ENCODE measurements around the gene TTLL13. TPM values are rescaled to one million over a fixed set of nuclear protein-coding genes. Genes with fewer than 3 reads are reported as not detected.

The TTLL13 gene
- total and polyA plus RNA-seq, 9 of the 15 experiments (the other 6 are each of a cell fraction or from before 2014, with no cell fraction given), result 0.05 to 0.24 (median 0.11) TPM; not detected in 1

DNA sequence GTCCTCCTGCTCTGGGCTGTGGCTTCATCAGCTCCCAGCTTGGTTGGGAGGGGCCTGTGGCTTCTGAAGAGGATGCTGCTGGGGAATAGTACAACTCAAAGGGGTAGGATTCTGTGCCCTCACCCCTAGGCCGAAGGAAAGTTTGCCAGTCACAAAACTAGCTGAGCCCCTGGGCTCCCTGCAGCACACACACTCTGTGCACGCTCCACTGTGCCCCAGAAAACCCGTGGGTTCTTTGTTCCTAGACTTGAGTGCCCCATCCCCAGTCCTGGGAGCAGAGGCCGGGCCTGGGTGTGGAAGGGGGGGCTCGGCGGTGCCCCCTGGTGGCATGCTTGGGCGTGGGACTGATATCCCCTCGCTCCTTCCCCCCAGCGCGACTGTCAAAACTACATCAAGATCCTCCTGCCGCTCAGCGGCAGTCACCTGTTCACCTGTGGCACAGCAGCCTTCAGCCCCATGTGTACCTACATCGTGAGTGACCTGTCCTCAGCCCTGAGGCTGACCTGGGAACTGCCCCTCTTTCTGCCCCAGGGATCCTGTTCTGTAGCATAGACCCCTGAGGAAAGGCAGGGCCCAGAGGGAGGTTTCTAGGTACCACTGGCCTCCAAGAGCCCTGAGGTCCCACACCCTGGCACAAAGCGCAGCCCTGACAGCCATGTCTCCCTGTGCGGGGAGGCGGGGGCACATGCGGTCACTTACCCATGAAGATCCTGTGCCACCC is 29.8 kb upstream of the TTLL13 start (continued):
- no peak for TF ChIP-seq ZEB2 (IDR thresholded peaks at IDR 0.05)
- no peak for TF ChIP-seq SPI1 (IDR thresholded peaks at IDR 0.05; ENCODE audit: borderline replicate concordance, low read depth, low read length)
- TF ChIP-seq ARID1B (IDR thresholded peaks at IDR 0.05), result no peak
- TF ChIP-seq STAG1 (CRISPR knock-in tag; IDR thresholded peaks at IDR 0.05; ENCODE audit: borderline replicate concordance), result peak; percentile 28; the same call in 1 of the 2 replicates
- TF ChIP-seq, protein P1, sequence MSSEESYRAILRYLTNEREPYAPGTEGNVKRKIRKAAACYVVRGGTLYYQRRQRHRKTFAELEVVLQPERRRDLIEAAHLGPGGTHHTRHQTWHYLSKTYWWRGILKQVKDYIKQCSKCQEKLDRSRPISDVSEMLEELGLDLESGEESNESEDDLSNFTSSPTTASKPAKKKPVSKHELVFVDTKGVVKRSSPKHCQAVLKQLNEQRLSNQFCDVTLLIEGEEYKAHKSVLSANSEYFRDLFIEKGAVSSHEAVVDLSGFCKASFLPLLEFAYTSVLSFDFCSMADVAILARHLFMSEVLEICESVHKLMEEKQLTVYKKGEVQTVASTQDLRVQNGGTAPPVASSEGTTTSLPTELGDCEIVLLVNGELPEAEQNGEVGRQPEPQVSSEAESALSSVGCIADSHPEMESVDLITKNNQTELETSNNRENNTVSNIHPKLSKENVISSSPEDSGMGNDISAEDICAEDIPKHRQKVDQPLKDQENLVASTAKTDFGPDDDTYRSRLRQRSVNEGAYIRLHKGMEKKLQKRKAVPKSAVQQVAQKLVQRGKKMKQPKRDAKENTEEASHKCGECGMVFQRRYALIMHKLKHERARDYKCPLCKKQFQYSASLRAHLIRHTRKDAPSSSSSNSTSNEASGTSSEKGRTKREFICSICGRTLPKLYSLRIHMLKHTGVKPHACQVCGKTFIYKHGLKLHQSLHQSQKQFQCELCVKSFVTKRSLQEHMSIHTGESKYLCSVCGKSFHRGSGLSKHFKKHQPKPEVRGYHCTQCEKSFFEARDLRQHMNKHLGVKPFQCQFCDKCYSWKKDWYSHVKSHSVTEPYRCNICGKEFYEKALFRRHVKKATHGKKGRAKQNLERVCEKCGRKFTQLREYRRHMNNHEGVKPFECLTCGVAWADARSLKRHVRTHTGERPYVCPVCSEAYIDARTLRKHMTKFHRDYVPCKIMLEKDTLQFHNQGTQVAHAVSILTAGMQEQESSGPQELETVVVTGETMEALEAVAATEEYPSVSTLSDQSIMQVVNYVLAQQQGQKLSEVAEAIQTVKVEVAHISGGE (CRISPR knock-in tag; IDR thresholded peaks at IDR 0.05), result no peak
- TF ChIP-seq MTA2 (IDR thresholded peaks at IDR 0.05; ENCODE audit: low read depth), result no peak
- no peak for TF ChIP-seq WHSC1 (IDR thresholded peaks at IDR 0.05; ENCODE audit: low read length)
- TF ChIP-seq CBX3 (IDR thresholded peaks at IDR 0.05; ENCODE audit: borderline replicate concordance in 1 of 2, low read length in 2 of 2), result no peak
- TF ChIP-seq, protein P2, sequence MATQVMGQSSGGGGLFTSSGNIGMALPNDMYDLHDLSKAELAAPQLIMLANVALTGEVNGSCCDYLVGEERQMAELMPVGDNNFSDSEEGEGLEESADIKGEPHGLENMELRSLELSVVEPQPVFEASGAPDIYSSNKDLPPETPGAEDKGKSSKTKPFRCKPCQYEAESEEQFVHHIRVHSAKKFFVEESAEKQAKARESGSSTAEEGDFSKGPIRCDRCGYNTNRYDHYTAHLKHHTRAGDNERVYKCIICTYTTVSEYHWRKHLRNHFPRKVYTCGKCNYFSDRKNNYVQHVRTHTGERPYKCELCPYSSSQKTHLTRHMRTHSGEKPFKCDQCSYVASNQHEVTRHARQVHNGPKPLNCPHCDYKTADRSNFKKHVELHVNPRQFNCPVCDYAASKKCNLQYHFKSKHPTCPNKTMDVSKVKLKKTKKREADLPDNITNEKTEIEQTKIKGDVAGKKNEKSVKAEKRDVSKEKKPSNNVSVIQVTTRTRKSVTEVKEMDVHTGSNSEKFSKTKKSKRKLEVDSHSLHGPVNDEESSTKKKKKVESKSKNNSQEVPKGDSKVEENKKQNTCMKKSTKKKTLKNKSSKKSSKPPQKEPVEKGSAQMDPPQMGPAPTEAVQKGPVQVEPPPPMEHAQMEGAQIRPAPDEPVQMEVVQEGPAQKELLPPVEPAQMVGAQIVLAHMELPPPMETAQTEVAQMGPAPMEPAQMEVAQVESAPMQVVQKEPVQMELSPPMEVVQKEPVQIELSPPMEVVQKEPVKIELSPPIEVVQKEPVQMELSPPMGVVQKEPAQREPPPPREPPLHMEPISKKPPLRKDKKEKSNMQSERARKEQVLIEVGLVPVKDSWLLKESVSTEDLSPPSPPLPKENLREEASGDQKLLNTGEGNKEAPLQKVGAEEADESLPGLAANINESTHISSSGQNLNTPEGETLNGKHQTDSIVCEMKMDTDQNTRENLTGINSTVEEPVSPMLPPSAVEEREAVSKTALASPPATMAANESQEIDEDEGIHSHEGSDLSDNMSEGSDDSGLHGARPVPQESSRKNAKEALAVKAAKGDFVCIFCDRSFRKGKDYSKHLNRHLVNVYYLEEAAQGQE (IDR thresholded peaks at IDR 0.05; ENCODE audit: borderline replicate concordance), result peak; percentile 73
- TF ChIP-seq, protein P2 (CRISPR knock-in tag; IDR thresholded peaks at IDR 0.05; ENCODE audit: low read depth), result no peak
- TF ChIP-seq NBN (IDR thresholded peaks at IDR 0.05; ENCODE audit: low read depth), result no peak
- TF ChIP-seq, protein P3, sequence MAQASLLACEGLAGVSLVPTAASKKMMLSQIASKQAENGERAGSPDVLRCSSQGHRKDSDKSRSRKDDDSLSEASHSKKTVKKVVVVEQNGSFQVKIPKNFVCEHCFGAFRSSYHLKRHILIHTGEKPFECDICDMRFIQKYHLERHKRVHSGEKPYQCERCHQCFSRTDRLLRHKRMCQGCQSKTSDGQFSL (CRISPR knock-in tag; IDR thresholded peaks at IDR 0.05), result peak; percentile 49; the same call in 1 of the 2 replicates
- TF ChIP-seq, protein P3 (tag; IDR thresholded peaks at IDR 0.05), result peak in 1 of 2 experiments; percentile 33; a peak in 1 of 4 replicates
- no peak for TF ChIP-seq SP1 (CRISPR knock-in tag; IDR thresholded peaks at IDR 0.05)
- no peak for TF ChIP-seq ZNF12 (CRISPR knock-in tag; IDR thresholded peaks at IDR 0.05)
- no peak for TF ChIP-seq HLTF (IDR thresholded peaks at IDR 0.05)

Measured in K562 (cell line).